DOHH2 (cell line): ENCODE results near the gene SIGLEC7.

Experiments used
- H3F3A ChIP-seq: fragments of 200-600 bp; sonication (generic), shearing (Covaris generic); 2 replicates; pipeline ENCODE4 v1.6.0; 2016; ENCODE audit warnings: antibody characterized with exemption, mild to moderate bottlenecking; ENCODE audit not compliant: control insufficient read depth, insufficient read depth
- H3K27ac ChIP-seq: fragments of 200-600 bp; sonication (generic); 2 replicates; pipeline ENCODE4 v1.5.1; 2014; ENCODE audit warnings: low read depth, mild to moderate bottlenecking, low read length, moderate library complexity
- H3K27me3 ChIP-seq: fragments of 200-600 bp; sonication (generic); 2 replicates; pipeline ENCODE4 v1.6.1; 2014; ENCODE audit warnings: mild to moderate bottlenecking, low read length, mixed read lengths; ENCODE audit not compliant: control insufficient read depth
- H3K36me3 ChIP-seq: fragments of 200-600 bp; sonication (generic); 2 replicates; pipeline ENCODE4 v1.6.1; 2014; ENCODE audit warnings: mild to moderate bottlenecking, low read length, moderate library complexity, mixed read lengths; ENCODE audit not compliant: control insufficient read depth
- H3K4me1 ChIP-seq: fragments of 200-600 bp; sonication (generic); 2 replicates; pipeline ENCODE4 v1.6.1; 2014; ENCODE audit warnings: mild to moderate bottlenecking, low read length, mixed read lengths; ENCODE audit not compliant: control insufficient read depth
- H3K4me2 ChIP-seq: fragments of 200-600 bp; sonication (generic); 2 replicates; pipeline ENCODE4 v1.6.0; 2014; ENCODE audit warnings: mild to moderate bottlenecking, low read length, moderate library complexity
- H3K4me3 ChIP-seq: fragments of 200-600 bp; sonication (generic); 2 replicates; pipeline ENCODE4 v1.5.1; 2014; ENCODE audit warnings: mild to moderate bottlenecking, low read length, mixed read lengths
- H3K79me2 ChIP-seq: fragments of 200-600 bp; sonication (generic); 2 replicates; pipeline ENCODE4 v1.6.1; 2014; ENCODE audit warnings: mild to moderate bottlenecking, low read length, mixed read lengths; ENCODE audit not compliant: control insufficient read depth
- H3K9me2 ChIP-seq: fragments of 200-600 bp; sonication (generic); replicated peaks from 2 replicates; pipeline ENCODE4 v1.6.1; 2014; ENCODE audit warnings: mild to moderate bottlenecking, low read length, mixed read lengths; ENCODE audit not compliant: control insufficient read depth
- H3K9me3 ChIP-seq: fragments of 200-600 bp; sonication (generic); 2 replicates; pipeline ENCODE4 v1.6.1; 2014; ENCODE audit warnings: antibody characterized with exemption, low read length, mixed read lengths; ENCODE audit not compliant: control insufficient read depth, insufficient read depth
- H4K20me1 ChIP-seq: fragments of 200-600 bp; sonication (generic); 2 replicates; pipeline ENCODE4 v1.6.0; 2014; ENCODE audit warnings: low read depth, mild to moderate bottlenecking, antibody characterized with exemption, low read length, moderate library complexity; ENCODE audit not compliant: control insufficient read depth, insufficient read depth
- EZH2phosphoT487 ChIP-seq: fragments of 200-600 bp; sonication (generic); IDR thresholded peaks from 2 replicates; pipeline ENCODE4 v1.6.1; 2017; ENCODE audit warnings: borderline replicate concordance, mild to moderate bottlenecking, antibody characterized with exemption, low read length, moderate library complexity, mixed read lengths
- TF ChIP-seq, protein P1 (sequence below): fragments of 200-600 bp; sonication (generic); IDR thresholded peaks from one replicate; pipeline ENCODE4 v1.5.1; 2014; ENCODE audit warnings: antibody characterized with exemption, mild to moderate bottlenecking, low read depth, low read length; ENCODE audit not compliant: poor library complexity, severe bottlenecking

The SIGLEC7 gene

DNA sequence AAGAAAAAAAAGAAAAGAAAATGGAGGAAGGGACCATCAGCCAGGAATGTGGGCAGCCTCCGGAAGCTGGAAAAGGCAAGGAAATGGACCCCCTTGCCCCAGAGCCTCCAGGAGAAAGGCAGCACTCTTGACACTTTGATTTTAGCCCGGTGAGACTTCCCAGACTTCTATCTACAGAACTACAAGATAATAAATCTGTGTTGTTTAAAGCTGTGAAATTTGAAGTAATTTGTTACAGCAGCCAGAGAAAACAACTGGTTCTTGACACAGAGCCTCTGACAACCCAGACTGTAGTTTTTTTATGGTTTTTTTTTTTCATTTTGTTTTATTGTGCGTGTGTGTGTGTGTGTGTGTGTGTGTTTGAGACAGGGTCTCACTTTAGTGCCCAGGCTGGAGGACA, 41.5 kb upstream of the SIGLEC7 start:
- Histone ChIP-seq H3K9me2 (no peaks in the 10 kb centered on the region), H3K4me2 (no peak overlapping the region), H3K4me1 (peaks cover 6% of the 10 kb centered on the region), H3K4me3 (no peak overlapping the region), H3K27ac (no peak overlapping the region), H3K9me3 (no peaks in the 10 kb centered on the region), H3K36me3 (peaks cover 46% of the 10 kb centered on the region), H4K20me1 (no peaks in the 10 kb centered on the region), H3K27me3 (no peaks in the 10 kb centered on the region), H3F3A (no peaks in the 10 kb centered on the region), H3K79me2 (peaks cover 23% of the 10 kb centered on the region)
- TF ChIP-seq, protein P1, sequence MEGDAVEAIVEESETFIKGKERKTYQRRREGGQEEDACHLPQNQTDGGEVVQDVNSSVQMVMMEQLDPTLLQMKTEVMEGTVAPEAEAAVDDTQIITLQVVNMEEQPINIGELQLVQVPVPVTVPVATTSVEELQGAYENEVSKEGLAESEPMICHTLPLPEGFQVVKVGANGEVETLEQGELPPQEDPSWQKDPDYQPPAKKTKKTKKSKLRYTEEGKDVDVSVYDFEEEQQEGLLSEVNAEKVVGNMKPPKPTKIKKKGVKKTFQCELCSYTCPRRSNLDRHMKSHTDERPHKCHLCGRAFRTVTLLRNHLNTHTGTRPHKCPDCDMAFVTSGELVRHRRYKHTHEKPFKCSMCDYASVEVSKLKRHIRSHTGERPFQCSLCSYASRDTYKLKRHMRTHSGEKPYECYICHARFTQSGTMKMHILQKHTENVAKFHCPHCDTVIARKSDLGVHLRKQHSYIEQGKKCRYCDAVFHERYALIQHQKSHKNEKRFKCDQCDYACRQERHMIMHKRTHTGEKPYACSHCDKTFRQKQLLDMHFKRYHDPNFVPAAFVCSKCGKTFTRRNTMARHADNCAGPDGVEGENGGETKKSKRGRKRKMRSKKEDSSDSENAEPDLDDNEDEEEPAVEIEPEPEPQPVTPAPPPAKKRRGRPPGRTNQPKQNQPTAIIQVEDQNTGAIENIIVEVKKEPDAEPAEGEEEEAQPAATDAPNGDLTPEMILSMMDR, result no peak
- TF ChIP-seq EZH2phosphoT487, result no peak

DNA sequence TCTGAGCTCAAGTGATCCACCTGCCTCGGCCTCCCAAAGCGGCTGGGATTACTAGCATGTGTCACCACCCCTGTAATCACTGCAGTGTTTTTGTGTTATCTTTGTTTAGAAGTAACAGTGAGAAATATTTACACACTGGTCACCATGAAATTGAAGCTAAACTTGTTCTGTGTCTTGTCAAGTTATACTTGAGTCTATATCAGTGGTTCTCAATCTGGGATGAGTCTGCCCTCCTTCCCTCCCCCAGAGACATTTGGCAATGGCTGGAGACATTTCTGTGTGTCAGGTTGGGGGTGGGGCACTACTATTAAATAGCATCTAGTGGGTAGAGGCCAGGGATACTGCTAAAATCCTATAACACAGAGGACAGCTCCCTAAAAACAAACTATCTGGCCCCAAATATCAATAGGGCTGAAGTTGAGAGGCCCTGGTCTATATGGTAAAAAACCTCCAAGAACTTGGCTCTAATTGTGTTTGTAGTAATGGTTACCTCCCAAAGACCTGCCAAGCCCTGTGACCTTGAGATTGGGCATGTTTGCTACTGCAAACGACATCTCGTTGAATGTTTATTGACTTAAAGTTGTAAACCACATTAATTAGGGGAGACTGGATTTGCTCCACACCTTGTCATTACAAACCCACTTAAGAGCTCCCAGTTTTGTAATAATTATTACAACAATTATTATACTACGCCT, 40.8 kb upstream of the SIGLEC7 start:
- peaks cover 49% of the 10 kb centered on the region for H3K36me3 ChIP-seq
- no peaks in the 10 kb centered on the region for H3K9me2 ChIP-seq

DNA sequence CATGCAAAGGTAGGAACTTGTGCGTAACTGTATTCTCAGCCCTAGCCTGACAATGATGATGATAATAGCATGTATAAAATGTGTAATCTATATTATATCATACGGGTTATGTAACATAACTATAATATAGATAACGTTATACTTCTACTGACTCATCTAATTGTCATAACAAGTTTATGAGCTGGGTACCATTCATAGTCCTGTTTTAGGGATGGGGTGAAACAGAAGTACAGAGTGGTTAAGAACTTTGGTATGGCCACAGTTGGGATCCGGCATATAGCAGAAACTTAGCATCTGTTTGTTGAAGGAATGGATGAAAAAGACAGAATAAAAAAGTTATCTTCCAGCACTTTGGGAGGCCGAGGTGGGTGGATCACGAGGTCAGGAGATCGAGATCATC, 39.1 kb upstream of the SIGLEC7 start:
- no peak overlapping the region for H3K4me3 ChIP-seq
- TF ChIP-seq EZH2phosphoT487, result no peak
- TF ChIP-seq, protein P1, result no peak
- no peaks in the 10 kb centered on the region for H3K9me2 ChIP-seq
- H3F3A ChIP-seq, result no peaks in the 10 kb centered on the region
- H3K36me3 ChIP-seq, result peaks cover 52% of the 10 kb centered on the region
- H3K27ac ChIP-seq, result no peak overlapping the region
- H3K27me3 ChIP-seq, result no peaks in the 10 kb centered on the region
- H3K9me3 ChIP-seq, result no peaks in the 10 kb centered on the region
- peaks cover 9% of the 10 kb centered on the region for H3K4me1 ChIP-seq
- no peaks in the 10 kb centered on the region for H4K20me1 ChIP-seq
- no peak overlapping the region for H3K4me2 ChIP-seq
- H3K79me2 ChIP-seq, result peaks cover 45% of the 10 kb centered on the region

More for the DNA sequence above, 40.8 kb upstream of the SIGLEC7 start:
- H3K79me2 ChIP-seq, result peaks cover 30% of the 10 kb centered on the region
- H3K9me3 ChIP-seq, result no peaks in the 10 kb centered on the region
- no peak overlapping the region for H3K27ac ChIP-seq
- H3K4me2 ChIP-seq, result no peak overlapping the region
- H3K27me3 ChIP-seq, result no peaks in the 10 kb centered on the region
- no peak for TF ChIP-seq EZH2phosphoT487
- TF ChIP-seq, protein P1, result no peak
- no peaks in the 10 kb centered on the region for H3F3A ChIP-seq
- peaks cover 6% of the 10 kb centered on the region for H3K4me1 ChIP-seq
- H4K20me1 ChIP-seq, result no peaks in the 10 kb centered on the region
- H3K4me3 ChIP-seq, result no peak overlapping the region
